Epithelial cell of proximal tubule (primary cell): ENCODE measurements around the gene PPP1R14C. TPM values are rescaled to one million over a fixed set of nuclear protein-coding genes. Genes with fewer than 3 reads are reported as not detected.
"Not testable (repeated sequence)": the region's sequence is repeated elsewhere in the genome, so short reads cannot be mapped to it uniquely, and the experiment has no call there.

Experiments used
- DNase-seq: peaks from one replicate; pipeline ENCODE4 v3.0.0-alpha.2; 2011; ENCODE audit warnings: low read depth
- H3K4me3 ChIP-seq: 2 replicates; pipeline ENCODE4 v1.5.1; 2011; ENCODE audit warnings: low read depth, mild to moderate bottlenecking, low read length
- CTCF ChIP-seq: conservative IDR thresholded peaks from 2 replicates; pipeline ENCODE4 v1.5.1; 2012; ENCODE audit warnings: low read depth, mild to moderate bottlenecking, low read length
- total RNA-seq: library from RNA; depleted of rRNA; stranded (reverse); fragments of >200 nt; gene quantifications from 2 replicates; pipeline ENCODE4 v1.2.3, GENCODE V29; 2015

PPP1R14C gene
- total RNA-seq, 1 donor from 2014 or later = 27.0 TPM

GRCh38 chr6:150176152-150176551 is 33.3 kb downstream of the PPP1R14C start:
- H3K4me3 ChIP-seq = no peak overlapping the region
- no peak for TF ChIP-seq CTCF
- DNase-seq = no peak

- DNase-seq = no peak
- TF ChIP-seq CTCF = no peak
- no peak overlapping the region for H3K4me3 ChIP-seq
These were observed 33.8 kb downstream of the PPP1R14C start for GRCh38 chr6:150176659-150177058.

GRCh38 chr6:150177259-150177951 is 34.6 kb downstream of the PPP1R14C start:
- TF ChIP-seq CTCF = no peak
- no peak overlapping the region for H3K4me3 ChIP-seq
- DNase-seq = no peak

- no peak overlapping the region for H3K4me3 ChIP-seq
- DNase-seq = peak; percentile 87
- TF ChIP-seq CTCF = no peak
These were observed 35.2 kb downstream of the PPP1R14C start for GRCh38 chr6:150177952-150178520.

- DNase-seq = no peak
- no peak overlapping the region for H3K4me3 ChIP-seq
- TF ChIP-seq CTCF = no peak
These were observed 36.2 kb downstream of the PPP1R14C start for GRCh38 chr6:150179030-150179429.

GRCh38 chr6:150179907-150180424 is 37.1 kb downstream of the PPP1R14C start:
- not testable (repeated sequence) for H3K4me3 ChIP-seq, DNase-seq

- no peak overlapping the region for H3K4me3 ChIP-seq
- DNase-seq = no peak
- no peak for TF ChIP-seq CTCF
These were observed 37.7 kb downstream of the PPP1R14C start for GRCh38 chr6:150180517-150180916.
